HG03103 (cell line): Measurements from ENCODE around the gene EHD4.

ENCODE experiments used
- ATAC-seq: cut with Tn5 transposase; IDR thresholded peaks from one replicate; pipeline ENCODE4 v1.9.1; 2021; ENCODE audit warnings: low read depth; ENCODE audit not compliant: unreplicated experiment

EHD4 gene

GRCh38 chr15:41995476-41995855 is 23.1 kb upstream of the EHD4 start:
- ATAC-seq = no peak

- no peak for ATAC-seq
Measured at GRCh38 chr15:41994772-41995475, 22.6 kb upstream of the EHD4 start.

- no peak for ATAC-seq
Measured at GRCh38 chr15:41994171-41994650, 21.9 kb upstream of the EHD4 start.

- no peak for ATAC-seq
Measured at GRCh38 chr15:41993472-41994170, 21.3 kb upstream of the EHD4 start.

GRCh38 chr15:41992803-41993190 is 20.4 kb upstream of the EHD4 start:
- ATAC-seq = no peak

- no peak for ATAC-seq
Measured at GRCh38 chr15:41992151-41992802, 19.9 kb upstream of the EHD4 start.

GRCh38 chr15:41990691-41991090 is 18.3 kb upstream of the EHD4 start:
- ATAC-seq = no peak

GRCh38 chr15:41990243-41990605 is 17.9 kb upstream of the EHD4 start:
- no peak for ATAC-seq

- ATAC-seq = no peak
Measured at GRCh38 chr15:41989573-41990242, 17.4 kb upstream of the EHD4 start.

GRCh38 chr15:41988896-41989572 is 16.7 kb upstream of the EHD4 start:
- no peak for ATAC-seq

GRCh38 chr15:41987925-41988275 is 15.5 kb upstream of the EHD4 start:
- no peak for ATAC-seq

- no peak for ATAC-seq
Measured at GRCh38 chr15:41987246-41987924, 15.0 kb upstream of the EHD4 start.

GRCh38 chr15:41985236-41986160 is 13.1 kb upstream of the EHD4 start:
- no peak for ATAC-seq

- ATAC-seq = no peak
Measured at GRCh38 chr15:41984622-41985021, 12.3 kb upstream of the EHD4 start.

GRCh38 chr15:41983621-41984571 is 11.5 kb upstream of the EHD4 start:
- no peak for ATAC-seq

GRCh38 chr15:41983221-41983620 is 10.9 kb upstream of the EHD4 start:
- ATAC-seq = no peak

- no peak for ATAC-seq
Measured at GRCh38 chr15:41982133-41982930, 10.0 kb upstream of the EHD4 start.
